GM18873 (cell line): ENCODE measurements around the gene SGCA.

Experiments
- ATAC-seq: cut with Tn5 transposase; IDR thresholded peaks from one replicate; pipeline ENCODE4 v1.9.1; 2021; ENCODE audit warnings: mild to moderate bottlenecking, moderate library complexity, moderate number of reproducible peaks; ENCODE audit not compliant: unreplicated experiment, low FRiP score

SGCA gene

DNA sequence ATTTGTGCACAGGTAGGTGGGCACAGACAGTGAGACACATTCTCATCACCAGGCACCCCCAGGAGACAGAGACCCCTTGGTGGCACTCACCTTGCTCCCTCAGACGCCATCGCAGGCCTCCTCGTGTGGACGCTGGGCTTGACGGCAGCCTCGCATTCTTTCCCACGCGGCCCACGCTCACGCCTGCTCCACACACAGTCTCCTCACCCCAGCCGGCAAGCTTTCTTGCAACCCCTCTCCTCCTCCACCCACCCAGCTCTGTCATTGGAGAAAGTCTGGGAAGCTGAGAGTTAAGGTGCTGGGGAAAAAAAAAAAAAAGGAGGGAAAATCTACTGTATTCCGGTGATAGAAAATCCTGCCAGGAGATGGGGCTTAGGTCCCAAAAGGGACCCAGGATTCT, 14.8 kb downstream of the SGCA start:
- ATAC-seq: no peak

DNA sequence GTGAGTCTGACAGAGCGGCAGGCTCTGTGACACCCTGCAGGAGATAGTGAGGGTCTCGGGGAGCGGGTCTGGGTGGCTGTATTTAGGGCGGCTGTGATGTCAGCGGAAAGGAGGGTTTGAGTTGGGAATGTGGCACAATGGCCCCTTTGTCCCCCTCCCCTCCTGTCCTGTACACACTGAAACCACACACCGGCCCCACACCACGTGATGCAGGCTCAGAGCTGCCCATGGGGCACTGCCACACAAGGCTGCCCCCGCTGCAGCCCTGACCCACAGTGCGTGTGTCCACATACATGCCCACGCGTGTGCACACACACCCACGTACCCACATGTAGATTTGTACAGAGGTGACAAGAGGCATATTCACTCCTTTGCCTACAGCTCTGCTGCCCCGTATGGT, 15.3 kb downstream of the SGCA start:
- no peak for ATAC-seq

DNA sequence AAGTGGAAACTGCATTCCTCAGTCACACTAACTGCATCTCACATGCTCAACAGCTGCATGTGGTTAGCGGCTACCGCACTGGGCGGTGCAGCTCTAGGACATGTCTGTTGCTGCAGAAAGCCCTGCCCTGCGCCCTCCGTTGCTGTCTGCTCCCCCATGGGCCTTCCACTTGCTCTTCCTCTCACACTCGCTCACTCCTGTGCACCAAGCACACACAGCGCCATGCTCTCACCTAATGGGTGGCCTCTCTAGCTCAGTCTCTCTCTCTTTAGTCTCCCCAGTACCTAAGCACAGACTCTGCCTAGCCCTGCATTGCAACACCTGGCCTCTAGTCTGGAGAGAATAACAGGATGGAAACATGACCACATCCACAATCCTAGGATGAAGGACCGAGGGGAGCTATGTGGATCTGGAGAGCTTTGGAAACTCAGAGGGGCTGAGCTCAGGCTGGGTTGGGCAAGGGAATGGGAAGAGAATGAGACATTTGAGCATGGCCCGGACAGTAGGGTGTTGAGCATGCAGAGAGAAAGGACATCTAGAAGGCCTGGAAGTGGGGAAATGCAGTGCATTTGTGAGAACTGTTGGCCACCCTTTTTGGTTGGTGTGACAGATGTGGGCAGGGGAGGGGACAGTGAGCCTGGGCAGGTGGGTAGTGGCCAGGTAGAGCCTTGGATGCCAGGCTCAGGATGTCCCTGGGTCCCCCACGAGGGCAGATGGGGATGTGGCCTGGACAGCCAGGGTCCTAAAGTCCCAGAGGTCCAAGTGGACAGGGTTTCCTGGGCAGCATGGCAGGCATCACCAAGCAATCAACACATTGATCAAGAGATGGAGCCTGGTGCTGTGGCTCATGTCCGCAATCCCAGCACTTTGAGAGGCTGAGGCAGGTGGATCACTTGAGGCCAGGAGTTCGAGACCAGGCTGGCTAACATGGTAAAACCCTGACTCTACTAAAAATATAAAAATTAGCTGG, 16.1 kb downstream of the SGCA start:
- no peak for ATAC-seq

DNA sequence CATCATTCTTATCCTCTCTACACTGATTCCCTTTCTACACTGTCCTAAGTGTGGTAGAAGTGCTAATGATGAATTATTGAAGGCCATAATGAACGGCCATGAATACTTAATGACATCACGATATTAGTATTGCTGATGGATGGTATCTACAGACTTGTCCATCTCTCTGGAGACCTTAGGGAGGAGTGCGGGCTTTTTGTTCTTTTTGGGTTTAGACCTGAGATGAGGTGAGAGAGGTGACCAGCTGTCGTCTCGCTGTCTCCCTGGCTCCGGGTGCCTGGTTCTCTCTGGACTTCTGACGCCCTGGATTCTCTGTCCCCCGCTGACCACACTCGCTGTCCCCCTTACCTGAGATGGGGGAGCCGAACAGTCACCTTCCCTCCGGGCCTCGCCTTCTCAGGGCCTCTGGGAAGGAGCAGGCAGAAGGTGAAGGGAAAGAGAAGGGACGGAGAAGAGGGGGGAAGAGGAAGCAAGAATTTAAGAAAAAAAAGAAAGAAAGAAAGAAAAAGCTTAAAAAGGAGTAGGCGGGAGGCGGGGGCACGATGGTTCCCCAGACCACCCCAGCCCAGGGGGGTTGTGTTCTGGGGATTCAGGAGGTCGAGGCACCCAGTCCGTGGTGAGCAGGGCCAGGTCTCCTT, 17.1 kb downstream of the SGCA start:
- no peak for ATAC-seq

DNA sequence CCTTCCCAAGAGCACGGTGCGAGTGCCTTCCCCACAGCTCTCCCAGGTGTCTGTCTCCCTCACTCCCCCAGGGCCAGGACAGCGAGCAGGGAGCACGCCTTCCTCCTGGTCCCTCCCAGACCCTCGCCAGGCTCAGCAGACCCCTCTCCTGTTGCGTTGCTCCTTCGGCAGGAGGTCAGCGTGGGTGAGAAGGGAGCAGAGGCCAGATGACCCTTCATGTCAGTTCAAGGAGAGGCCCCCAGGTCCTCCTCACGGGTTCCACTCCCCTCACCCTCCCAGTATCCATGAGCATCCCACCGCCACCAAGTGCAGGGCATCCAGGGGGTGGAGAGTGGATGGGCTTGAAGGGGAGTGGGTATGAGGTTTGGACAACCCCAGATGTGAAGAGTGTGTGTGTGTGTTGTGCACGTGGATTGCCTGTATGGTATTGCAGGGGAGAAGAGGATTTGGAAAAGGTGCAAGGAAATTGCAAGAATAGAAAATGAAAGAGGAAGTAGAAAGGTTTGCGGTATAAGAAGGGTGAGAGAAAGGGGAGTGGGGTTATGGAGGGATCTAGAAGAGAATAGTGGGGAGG, 17.7 kb downstream of the SGCA start:
- no peak for ATAC-seq

DNA sequence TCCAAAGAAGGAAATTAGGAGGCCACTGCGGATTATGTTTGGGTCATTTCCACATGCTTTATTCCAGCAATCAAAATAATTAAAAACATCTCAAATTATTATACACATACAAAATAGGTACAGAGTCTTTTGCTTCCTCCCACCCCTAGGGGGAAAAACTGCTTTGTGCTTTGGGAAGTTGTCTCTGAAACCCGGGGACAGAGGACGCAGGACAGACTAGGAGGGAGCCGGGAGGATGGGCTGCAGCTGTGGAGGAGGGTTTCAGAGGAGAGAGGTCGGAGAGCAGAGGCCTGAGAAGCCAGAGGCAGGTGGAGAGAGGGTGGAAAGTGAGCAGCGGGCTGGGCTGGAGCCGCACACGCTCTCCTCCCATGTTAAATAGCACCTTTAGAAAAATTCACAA, 18.3 kb downstream of the SGCA start:
- ATAC-seq: no peak

DNA sequence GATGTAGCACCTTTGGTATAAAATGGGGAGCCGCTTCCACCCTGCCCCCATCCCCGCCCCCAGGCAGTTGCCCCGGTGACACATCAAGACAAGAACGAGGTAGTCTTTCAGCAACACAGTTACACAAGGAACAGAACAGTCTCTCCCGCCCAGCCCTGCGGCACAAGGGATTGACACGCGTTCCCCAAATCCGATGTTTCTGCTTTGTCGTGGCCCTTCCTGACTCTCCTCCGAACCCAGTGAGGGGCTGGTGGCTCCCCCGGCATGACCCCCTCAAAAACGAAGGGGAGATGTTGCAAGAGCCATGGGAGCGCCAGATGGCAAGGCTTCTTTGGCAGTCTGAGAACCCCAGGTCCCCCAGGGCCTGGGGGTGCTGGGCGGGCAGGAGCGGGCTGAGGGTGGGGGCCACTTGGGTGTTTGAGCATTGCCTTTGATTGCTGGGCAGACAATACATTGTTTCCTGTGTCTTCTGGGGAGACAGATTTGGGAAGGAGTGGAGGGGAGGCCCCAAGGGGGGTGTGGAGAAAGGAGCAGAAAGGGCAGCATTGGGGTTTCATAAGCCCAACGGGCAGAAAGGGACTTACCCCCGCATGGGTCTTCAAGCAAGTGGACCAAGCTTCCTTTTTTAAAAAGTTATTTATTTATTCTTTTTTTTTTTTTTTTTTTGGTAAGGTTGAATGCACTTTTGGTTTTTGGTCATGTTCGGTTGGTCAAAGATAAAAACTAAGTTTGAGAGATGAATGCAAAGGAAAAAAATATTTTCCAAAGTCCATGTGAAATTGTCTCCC, 19.0 kb downstream of the SGCA start:
- no peak for ATAC-seq

DNA sequence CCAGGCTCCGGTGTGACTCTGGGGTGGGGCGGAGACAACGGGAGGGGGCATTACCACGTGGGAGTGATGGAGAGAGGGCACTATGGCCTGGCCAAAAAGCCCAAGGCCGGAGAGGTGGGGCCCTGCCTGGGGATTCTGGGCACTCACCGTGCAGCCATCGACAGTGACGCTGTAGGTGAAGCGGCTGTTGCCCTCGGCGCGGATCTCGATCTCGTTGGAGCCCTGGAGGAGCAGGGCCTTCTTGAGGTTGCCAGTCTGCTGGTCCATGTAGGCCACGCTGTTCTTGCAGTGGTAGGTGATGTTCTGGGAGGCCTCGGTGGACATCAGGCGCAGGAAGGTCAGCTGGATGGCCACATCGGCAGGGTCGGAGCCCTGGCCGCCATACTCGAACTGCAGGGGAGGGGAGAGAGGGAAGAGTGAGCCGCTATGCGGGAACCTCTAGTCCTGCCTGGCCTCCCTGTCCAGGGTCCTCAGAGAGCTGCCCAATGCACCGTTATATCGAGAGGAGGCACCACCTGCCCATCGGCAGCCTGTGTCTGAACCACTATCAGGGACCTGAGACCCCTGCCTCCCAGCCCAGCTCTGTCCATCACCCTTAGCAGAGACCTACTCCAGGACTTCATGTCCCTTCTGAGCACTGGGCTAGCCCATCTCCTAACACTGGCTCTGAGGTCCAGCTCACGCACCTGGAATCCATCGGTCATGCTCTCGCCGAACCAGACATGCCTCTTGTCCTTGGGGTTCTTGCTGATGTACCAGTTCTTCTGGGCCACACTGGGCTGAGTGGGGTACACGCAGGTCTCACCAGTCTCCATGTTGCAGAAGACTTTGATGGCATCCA, 20.0 kb downstream of the SGCA start:
- ATAC-seq: no peak

DNA sequence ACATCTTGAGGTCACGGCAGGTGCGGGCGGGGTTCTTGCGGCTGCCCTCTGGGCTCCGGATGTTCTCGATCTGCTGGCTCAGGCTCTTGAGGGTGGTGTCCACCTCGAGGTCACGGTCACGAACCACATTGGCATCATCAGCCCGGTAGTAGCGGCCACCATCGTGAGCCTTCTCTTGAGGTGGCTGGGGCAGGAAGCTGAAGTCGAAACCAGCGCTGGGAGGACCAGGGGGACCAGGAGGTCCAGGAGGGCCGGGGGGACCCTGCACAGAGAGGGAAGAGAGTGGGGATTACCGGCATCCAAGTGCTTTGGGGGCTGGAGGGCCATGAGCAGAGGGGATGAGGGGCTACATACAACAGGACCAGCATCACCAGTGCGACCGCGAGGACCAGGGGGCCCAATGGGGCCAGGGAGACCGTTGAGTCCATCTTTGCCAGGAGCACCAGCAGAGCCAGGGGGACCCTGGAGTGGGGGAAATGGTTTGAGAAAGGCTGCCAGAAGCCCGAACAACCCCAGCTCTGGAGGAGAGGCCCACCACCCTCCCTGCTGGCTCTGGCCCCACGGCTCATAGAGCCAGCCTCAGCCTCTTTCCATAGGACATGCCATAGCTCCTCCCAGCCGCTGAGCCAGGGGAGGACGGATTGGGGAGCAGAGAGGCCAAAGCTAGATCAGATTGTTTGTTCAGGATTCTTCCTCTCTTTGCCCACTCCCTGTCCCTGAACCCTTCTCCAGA, 21.0 kb downstream of the SGCA start:
- ATAC-seq: no peak

DNA sequence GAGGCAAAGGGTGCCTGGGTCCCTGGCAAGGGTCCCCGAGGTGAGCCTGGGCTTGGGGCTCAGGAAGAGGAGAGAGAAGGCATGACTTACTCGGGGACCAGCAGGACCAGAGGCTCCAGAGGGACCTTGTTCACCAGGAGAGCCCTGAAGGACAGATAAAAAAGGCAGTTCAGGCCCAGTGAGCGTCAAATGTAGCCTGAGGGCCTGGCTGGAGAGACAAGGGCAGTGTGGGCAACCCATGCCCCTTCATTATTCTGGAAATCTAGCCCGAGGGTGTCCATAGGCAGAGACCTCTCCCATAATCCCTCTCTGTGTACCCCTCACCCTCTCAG, 21.6 kb downstream of the SGCA start:
- no peak for ATAC-seq

DNA sequence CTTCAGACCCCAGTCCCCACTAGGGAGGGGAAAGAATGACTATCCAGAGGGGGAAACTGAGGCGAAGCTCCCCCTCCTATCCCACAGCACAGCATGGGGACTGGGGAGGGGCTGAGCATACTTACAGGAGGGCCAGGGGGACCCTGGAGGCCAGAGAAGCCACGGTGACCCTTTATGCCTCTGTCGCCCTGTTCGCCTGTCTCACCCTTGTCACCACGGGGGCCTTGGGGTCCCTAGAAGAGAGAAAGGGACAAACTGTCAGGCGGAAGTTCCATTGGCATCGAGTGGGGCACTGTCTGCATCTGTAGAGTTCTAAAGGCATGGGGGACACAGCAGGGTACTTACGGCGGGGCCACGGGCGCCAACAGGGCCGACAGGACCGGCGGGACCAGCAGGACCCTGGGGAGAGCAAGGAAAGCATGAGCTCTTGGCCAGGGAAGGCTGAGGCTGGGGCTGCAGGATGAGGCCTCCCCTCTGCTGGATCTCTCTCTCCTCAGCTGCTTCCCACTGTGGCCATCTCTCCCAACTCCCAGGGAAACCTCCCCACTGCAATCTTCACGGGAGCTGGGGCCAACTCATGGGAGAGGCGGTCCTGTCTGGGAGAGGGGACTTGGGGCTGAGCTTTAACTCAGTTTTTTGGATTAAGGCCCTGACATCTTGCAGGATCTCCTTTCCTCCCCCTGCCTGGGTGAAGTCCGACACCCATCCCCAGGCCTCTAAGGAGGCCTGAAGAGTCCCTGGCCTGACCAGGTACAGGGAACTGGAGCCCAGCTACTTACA, 22.1 kb downstream of the SGCA start:
- ATAC-seq: no peak

DNA sequence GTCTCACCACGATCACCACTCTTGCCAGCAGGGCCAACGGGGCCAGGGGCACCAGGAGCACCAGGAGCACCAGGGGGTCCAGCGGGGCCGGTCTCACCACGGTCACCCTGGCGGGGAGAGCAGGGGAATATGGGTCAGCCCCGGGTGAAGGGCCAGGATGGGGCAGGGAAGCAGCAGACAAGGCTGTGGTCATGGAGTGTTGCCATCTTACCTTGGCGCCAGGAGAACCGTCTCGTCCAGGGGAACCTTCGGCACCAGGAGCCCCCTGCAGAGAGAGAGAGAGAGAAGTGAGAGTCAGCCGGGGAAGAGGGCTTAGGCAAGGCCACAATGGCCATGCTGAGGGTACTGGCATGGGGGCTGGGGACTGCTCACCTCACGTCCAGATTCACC, 22.7 kb downstream of the SGCA start:
- ATAC-seq: no peak

DNA sequence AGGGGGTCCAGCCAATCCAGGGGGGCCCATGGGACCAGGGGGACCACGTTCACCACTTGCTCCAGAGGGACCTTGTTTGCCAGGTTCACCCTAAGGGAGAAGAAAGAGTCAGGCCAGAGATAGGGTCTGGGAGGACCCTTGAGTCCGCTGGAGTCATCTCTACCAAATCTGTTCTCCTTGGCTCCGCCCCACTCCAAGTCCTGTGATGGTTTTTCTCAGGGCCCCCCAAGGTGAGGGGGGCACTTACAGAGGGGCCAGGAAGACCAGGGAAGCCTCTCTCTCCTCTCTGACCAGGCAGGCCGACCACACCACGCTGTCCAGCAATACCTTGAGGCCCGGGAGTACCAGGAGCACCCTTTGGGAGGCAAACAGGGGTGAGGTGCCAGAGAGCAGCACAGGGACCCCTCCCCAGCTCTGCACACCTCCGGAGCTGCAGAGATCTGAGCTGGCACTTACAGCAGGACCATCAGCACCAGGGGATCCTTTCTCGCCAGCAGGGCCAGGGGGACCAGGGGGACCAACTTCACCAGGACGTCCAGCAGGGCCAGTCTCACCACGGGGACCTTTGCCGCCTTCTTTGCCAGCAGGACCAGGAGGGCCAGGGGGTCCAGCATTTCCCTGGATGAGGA, 23.2 kb downstream of the SGCA start:
- no peak for ATAC-seq

DNA sequence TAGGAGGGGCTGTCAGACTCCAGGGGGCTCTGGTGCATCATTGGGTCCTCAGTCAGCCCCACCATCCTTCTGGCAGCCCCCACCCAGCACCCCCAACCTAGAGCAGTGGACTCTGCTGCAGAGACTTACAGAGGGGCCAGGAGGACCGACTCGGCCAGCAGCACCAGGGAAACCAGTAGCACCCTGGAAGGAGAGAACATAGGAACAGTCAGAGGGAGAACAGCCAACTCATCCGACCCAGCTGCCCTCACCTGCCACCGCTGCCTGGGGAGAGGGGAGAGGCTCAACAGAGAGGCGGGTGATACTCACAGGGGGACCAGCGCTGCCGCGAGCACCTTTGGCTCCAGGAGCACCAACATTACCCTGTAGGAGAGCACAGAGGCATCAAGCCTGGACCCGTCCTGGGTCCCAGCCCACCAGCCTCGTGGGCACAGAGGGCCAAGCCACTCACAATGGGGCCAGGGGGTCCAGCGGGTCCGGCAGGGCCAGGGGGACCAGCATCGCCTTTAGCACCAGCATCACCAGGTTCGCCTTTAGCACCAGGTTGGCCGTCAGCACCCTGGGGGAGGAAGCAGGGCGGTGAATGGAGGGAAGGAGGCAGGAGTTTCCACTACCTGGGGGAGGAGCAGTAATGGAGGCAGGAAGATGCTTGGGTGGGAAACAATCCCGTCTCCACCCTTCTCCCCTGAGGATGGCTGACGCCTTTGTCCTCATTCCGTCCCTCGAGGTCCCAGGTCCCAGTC, 23.9 kb downstream of the SGCA start:
- ATAC-seq: no peak

DNA sequence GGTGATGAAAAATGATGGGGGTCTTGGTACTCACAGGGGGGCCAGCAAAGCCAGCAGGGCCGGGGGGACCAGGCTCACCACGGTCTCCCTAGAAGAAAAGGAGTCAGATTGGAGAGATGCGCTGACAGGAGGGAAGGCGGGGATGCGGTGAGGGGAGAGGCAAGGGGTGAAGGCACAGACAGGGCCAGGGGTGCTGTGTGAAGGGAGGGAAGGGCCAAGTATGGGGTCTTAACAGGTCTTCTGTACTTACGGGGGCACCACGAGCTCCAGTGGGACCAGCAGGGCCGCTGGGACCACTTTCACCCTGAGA, 24.4 kb downstream of the SGCA start:
- no peak for ATAC-seq

DNA sequence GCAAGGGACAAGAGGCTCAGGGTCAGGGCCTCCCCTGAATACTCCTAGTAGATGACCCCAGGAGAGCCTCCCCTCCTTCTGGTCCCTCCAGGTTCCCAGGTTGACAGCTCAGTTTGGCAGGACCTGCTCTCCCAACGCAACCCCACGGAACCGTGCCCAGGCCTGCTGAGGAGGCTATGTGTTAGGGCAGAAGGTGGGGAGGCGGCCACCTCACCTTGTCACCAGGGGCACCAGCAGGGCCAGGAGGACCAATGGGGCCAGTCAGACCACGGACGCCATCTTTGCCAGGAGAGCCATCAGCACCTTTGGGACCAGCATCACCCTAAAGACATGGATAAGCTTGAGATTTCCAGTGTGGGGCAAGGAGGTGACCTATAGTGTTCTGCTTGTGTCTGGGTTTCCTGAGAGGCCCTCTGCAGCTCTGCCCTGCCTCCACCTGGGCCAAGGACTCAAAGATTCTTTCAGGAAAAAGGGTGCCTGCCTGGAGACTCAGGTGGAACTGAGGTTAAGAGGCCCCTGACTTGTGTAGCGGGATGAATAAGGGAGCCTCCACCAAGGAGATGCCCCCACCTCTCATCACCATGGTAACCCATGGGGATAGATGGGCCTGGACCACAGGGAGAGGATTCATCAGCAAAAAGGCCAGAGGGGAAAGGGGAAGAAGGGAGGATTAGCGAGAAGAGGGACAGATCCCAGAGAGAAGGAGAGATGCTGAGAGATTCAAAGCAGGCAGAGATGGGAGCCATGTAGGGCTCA, 25.0 kb downstream of the SGCA start:
- no peak for ATAC-seq
